HUES64 (cell line): ENCODE measurements around the gene RBMS3.
"Not testable (repeated sequence)": the region's sequence is repeated elsewhere in the genome, so short reads cannot be mapped to it uniquely, and the experiment has no call there.

Experiments
- H3K27ac ChIP-seq: 2 replicates; pipeline ENCODE4 v1.7.0; 2013; ENCODE audit warnings: low read depth, low read length, inconsistent platforms
- H3K27me3 ChIP-seq: 2 replicates; pipeline ENCODE4 v1.6.1; 2013; ENCODE audit warnings: mild to moderate bottlenecking, low read length; ENCODE audit not compliant: insufficient read depth
- H3K36me3 ChIP-seq: 2 replicates; pipeline ENCODE4 v1.6.1; 2013; ENCODE audit warnings: mild to moderate bottlenecking, low read length; ENCODE audit not compliant: insufficient read depth
- H3K4me1 ChIP-seq: 2 replicates; pipeline ENCODE4 v1.6.1; 2013; ENCODE audit warnings: mild to moderate bottlenecking, low read length, moderate library complexity; ENCODE audit not compliant: insufficient read depth
- H3K4me3 ChIP-seq: 2 replicates; pipeline ENCODE4 v1.5.1; 2013; ENCODE audit warnings: mild to moderate bottlenecking, low read length, moderate library complexity
- H3K9ac ChIP-seq: 2 replicates; pipeline ENCODE4 v1.6.1; 2013; ENCODE audit warnings: mild to moderate bottlenecking, low read depth, low read length
- H3K9me3 ChIP-seq: 2 replicates; pipeline ENCODE4 v1.6.1; 2013; ENCODE audit warnings: low read depth, low read length; ENCODE audit not compliant: insufficient read depth
- WGBS: fragments of 150-250, 120-280 bp; methylation state at CpG from one replicate; pipeline ENCODE4 v1.1.7; 2013; ENCODE audit warnings: missing lambda C conversion rate; 5-methylcytosine and 5-hydroxymethylcytosine counted together

The RBMS3 gene

DNA sequence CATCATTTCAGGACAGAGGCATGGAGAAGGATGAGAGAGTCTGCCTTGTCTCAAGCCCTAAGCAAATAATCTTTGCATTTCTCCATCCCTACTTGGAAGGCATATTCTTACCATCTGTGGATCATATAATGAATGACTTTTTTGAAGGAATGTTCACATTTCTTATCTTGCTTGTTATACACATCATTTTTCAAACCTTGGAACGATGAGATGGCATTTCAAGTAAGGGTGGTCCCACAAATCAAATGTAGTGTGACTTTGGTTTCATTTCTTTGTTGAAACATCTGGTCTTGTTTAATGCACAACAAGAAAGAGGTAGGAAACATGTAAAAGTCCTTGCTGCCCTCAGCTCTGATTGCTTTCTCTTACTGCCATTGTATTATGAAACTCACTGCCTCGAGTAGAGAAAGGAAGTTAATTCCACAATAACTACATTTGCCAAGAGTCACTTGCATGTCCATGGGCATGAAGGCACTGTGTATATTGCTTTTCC lies 32.1 kb downstream of the RBMS3 start:
- WGBS: 88% methylated on average over 2 of the region's 2 CpGs
- no peaks in the 10 kb centered on the region for H3K27me3 ChIP-seq
- H3K9ac ChIP-seq: no peak overlapping the region
- H3K4me3 ChIP-seq: no peak overlapping the region
- no peaks in the 10 kb centered on the region for H3K36me3 ChIP-seq
- no peaks in the 10 kb centered on the region for H3K4me1 ChIP-seq
- H3K27ac ChIP-seq: no peak overlapping the region
- H3K9me3 ChIP-seq: no peaks in the 10 kb centered on the region

DNA sequence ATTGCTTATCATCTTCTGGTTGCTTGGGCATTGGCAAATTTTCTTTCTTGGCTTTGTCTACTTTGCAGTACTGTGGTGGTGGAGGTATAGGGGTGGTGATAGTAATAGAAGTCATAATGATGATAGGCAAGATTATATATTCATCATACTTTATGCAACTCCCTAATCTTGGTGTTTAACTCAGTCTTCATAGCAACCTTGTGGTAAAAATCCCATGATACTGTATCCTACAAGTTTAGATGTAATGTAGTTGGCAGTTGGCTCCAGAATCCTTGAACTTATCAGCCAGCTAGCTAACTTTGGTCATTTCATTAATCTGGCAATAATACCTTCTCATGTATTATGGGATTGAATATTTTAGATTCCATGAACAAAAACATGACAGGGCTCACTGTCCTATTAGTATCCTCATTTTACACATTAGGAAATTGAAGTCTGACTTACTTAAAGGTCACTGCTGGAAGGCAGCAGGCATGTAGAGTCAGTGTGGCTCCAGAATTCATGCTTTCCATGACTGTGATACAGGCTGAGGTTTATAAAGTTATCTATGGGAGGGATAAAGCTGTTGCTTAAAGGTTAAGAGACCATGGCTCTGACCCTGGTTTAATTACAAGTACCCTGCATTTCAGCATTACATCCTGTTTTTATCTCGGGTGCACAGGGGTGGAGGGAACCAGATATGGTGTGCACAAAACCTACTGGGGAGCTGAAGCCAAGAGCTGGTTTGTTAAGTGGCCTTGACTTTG lies 33.3 kb downstream of the RBMS3 start:
- WGBS: 89% methylated on average over 1 of the region's 1 CpG
- no peaks in the 10 kb centered on the region for H3K36me3 ChIP-seq
- no peaks in the 10 kb centered on the region for H3K4me1 ChIP-seq
- no peaks in the 10 kb centered on the region for H3K27me3 ChIP-seq
- H3K9me3 ChIP-seq: no peaks in the 10 kb centered on the region
- H3K9ac ChIP-seq: no peak overlapping the region
- H3K4me3 ChIP-seq: no peak overlapping the region
- no peak overlapping the region for H3K27ac ChIP-seq

DNA sequence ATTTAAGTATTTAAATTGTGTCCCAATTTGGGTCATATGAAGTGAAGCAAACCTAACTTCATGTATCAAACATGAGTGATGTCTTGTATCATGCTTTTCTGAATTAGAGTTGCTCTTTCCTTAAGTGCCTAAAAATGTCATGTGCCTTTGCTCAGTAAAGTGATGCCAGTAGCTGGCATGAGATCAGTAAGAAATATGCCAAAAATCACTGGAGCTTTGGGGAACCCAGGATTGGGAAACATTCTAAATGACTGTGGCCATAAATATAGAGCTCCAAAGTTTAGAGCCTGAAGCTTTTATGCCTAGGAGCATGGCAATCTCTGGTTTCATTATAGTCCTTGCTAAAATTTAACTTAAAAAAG lies 33.8 kb downstream of the RBMS3 start:
- Histone ChIP-seq H3K27me3 (no peaks in the 10 kb centered on the region), H3K27ac (no peak overlapping the region), H3K9ac (no peak overlapping the region), H3K4me1 (no peaks in the 10 kb centered on the region), H3K9me3 (no peaks in the 10 kb centered on the region), H3K36me3 (no peaks in the 10 kb centered on the region), H3K4me3 (no peak overlapping the region)

DNA sequence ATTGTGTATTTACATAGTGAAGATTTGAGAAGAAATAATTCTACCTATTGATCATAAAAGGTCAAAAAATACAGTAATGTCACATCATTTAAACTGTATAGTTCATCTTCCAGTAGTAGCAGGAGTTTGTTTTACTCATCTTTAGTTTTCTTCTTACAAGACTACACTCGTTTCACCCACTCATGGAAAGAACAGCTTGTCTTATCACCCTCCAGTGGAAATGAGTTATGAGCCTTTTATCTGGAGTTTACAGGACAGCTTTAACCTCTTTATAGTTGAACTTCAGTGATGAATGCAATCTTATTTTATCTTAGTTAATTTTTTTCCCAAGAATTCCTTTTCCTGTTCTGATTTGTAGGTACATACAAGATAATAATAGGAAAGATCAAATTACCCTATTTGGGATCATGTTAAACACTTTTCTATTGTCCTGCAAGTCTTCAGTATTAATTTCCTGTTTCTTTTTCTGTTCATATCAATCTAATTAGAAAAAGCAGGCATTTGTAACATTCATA lies 36.8 kb downstream of the RBMS3 start:
- H3K4me1 ChIP-seq: no peaks in the 10 kb centered on the region
- WGBS: 80% methylated on average over 1 of the region's 1 CpG
- no peaks in the 10 kb centered on the region for H3K9me3 ChIP-seq
- no peak overlapping the region for H3K4me3 ChIP-seq
- no peak overlapping the region for H3K9ac ChIP-seq
- no peaks in the 10 kb centered on the region for H3K27me3 ChIP-seq
- H3K27ac ChIP-seq: no peak overlapping the region
- H3K36me3 ChIP-seq: no peaks in the 10 kb centered on the region

- Histone ChIP-seq H3K4me3 (no peak overlapping the region), H3K9ac (no peak overlapping the region), H3K27me3 (no peaks in the 10 kb centered on the region), H3K27ac (no peak overlapping the region), H3K36me3 (no peaks in the 10 kb centered on the region), H3K9me3 (no peaks in the 10 kb centered on the region), H3K4me1 (no peaks in the 10 kb centered on the region)
- 96% methylated on average over 3 of the region's 3 CpGs for WGBS
Measured at GRCh38 chr3:29318251-29318650, 37.4 kb downstream of the RBMS3 start.

DNA sequence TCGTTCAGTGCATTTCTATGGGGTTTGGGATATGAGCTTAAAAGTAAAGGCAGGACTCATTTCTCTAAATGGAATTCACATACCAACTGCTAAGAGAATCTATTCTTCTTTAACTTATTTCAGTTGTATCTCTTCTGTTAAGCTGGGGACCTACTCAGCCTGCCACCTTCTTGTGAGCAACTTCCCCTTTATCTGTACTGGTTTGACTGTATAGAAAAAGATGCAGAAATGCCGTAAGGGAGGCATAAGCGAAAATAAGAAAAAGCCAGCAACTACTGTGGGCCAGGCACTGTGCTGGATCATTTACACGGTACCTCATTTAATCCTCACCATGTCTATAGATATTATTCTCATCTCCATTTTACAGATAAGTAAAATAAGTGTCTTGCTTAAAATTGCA lies 38.4 kb downstream of the RBMS3 start:
- no peaks in the 10 kb centered on the region for H3K36me3 ChIP-seq
- H3K9ac ChIP-seq: no peak overlapping the region
- H3K27me3 ChIP-seq: no peaks in the 10 kb centered on the region
- H3K9me3 ChIP-seq: no peaks in the 10 kb centered on the region
- H3K4me1 ChIP-seq: no peaks in the 10 kb centered on the region
- H3K4me3 ChIP-seq: no peak overlapping the region
- H3K27ac ChIP-seq: no peak overlapping the region
- WGBS: 91% methylated on average over 3 of the region's 4 CpGs

- H3K4me1 ChIP-seq: no peaks in the 10 kb centered on the region
- no peaks in the 10 kb centered on the region for H3K9me3 ChIP-seq
- WGBS: 85% methylated on average over 2 of the region's 2 CpGs
- H3K4me3 ChIP-seq: no peak overlapping the region
- no peaks in the 10 kb centered on the region for H3K27me3 ChIP-seq
- no peak overlapping the region for H3K9ac ChIP-seq
- no peaks in the 10 kb centered on the region for H3K36me3 ChIP-seq
- no peak overlapping the region for H3K27ac ChIP-seq
Measured at GRCh38 chr3:29319798-29320197, 38.9 kb downstream of the RBMS3 start.

DNA sequence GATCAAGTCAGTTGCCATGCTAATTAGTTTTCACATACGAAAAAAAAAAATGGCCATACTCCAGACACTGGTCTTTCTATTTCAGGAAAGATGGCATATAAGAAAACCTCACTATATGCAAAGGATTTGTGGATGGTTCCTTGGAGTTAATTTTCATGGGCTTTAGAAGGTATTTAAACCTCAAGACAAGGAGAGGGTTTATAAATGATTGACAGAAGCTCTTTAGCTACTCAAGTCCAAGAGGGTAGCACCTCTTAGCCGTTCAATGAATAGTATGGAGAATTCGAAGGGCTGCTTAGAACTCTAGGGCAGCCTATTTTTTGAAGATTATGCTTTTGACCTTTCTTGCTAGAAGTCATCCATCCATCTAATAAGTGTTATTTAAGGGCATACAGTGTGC lies 41.7 kb downstream of the RBMS3 start:
- Histone ChIP-seq H3K27ac (no peak overlapping the region), H3K4me1 (peaks cover 2% of the 10 kb centered on the region; the same call in 1 of the 2 replicates), H3K27me3 (no peaks in the 10 kb centered on the region), H3K36me3 (no peaks in the 10 kb centered on the region), H3K9ac (no peak overlapping the region), H3K9me3 (no peaks in the 10 kb centered on the region), H3K4me3 (no peak overlapping the region)
- WGBS: 91% methylated on average over 3 of the region's 3 CpGs

GRCh38 chr3:29324180-29324651 lies 43.3 kb downstream of the RBMS3 start:
- Histone ChIP-seq H3K9me3 (no peaks in the 10 kb centered on the region), H3K36me3 (no peaks in the 10 kb centered on the region), H3K27ac (no peak overlapping the region), H3K9ac (no peak overlapping the region), H3K4me1 (peaks cover 9% of the 10 kb centered on the region; the same call in 1 of the 2 replicates), H3K4me3 (no peak overlapping the region), H3K27me3 (no peaks in the 10 kb centered on the region)
- 94% methylated on average over 5 of the region's 5 CpGs for WGBS

- not testable (repeated sequence) for H3K27me3 ChIP-seq, H3K9ac ChIP-seq, H3K4me1 ChIP-seq, H3K27ac ChIP-seq, H3K36me3 ChIP-seq, H3K9me3 ChIP-seq, H3K4me3 ChIP-seq
- WGBS: 96% methylated on average over 10 of the region's 10 CpGs
Measured at GRCh38 chr3:29326540-29326939, 45.7 kb downstream of the RBMS3 start.

DNA sequence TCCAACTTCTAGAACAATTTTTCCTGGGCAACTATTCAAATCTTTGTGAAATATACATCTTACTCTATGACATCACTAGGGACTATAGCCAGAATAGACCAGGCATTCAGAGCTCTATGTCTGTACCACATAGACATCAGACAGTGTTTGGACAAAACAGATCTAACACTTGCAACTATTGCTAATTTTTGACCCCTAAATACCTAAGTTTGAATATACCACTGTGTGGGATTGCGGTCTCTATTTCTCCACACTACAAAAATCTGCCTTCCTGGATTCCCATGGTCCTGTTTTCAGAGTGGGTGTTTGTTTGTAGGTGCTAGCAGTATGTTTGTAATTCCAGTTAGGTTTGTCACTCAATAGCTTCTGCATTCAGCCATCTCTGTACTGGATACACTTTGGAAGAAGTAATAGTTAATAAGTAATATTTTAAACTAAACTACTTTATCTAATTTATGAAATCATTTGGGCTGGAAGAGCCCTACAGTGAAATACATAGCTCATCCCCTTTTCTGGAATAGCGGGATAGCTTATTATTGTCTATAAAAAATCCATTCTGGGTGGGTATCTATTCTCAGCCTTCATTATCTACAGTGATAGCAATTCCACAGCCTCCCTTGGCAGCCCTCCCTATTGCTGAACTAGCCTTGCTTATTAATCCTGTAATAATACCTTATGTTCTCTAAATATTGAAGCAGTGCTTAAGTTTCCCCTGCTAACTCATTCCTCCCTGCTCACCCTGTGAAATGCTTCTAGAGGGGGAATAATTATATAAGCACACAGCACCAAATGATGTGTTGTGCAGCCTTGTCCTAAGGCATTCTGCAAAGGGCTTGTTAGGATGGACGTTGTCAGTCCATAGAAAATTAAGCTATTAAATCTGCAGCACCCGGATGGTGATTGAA lies 49.4 kb downstream of the RBMS3 start:
- Histone ChIP-seq H3K9ac (no peak overlapping the region), H3K9me3 (no peaks in the 10 kb centered on the region), H3K27me3 (no peaks in the 10 kb centered on the region), H3K4me1 (peaks cover 12% of the 10 kb centered on the region), H3K36me3 (no peaks in the 10 kb centered on the region), H3K4me3 (no peak overlapping the region), H3K27ac (no peak overlapping the region)
- WGBS: 94% methylated on average over 3 of the region's 4 CpGs
